HepG2 (cell line): ENCODE measurements around the gene CNDP1. TPM values are rescaled to one million over a fixed set of nuclear protein-coding genes. Genes with fewer than 3 reads are reported as not detected.

Source experiments
- BCLAF1 ChIP-seq: fragments of 450-650 bp; IDR thresholded peaks from 2 replicates; pipeline ENCODE4 v1.6.1; 2017; ENCODE audit warnings: mild to moderate bottlenecking
- CEBPB ChIP-seq: IDR thresholded peaks from 2 replicates; pipeline ENCODE4 v1.6.1; 2011; ENCODE audit warnings: low read depth, low read length, improper control_type of control experiment, borderline replicate concordance
- E2F5 ChIP-seq: sonication (generic); formaldehyde crosslinking; conservative IDR thresholded peaks from 2 replicates; pipeline ENCODE4 v1.4.0; 2020; ENCODE audit warnings: missing genetic modification reagents
- ELF1 ChIP-seq: sonication (generic); formaldehyde crosslinking; IDR thresholded peaks from 2 replicates; pipeline ENCODE4 v1.4.0; 2020; ENCODE audit warnings: missing genetic modification reagents
- FOSL1 ChIP-seq: sonication (generic); formaldehyde crosslinking; IDR thresholded peaks from 2 replicates; pipeline ENCODE4 v1.9.0; 2021; ENCODE audit warnings: missing genetic modification reagents, borderline replicate concordance
- HHEX ChIP-seq: IDR thresholded peaks from 2 replicates; pipeline ENCODE4 v1.6.1; 2016; ENCODE audit warnings: control low read depth
- POLR2AphosphoS5 ChIP-seq: IDR thresholded peaks from 2 replicates; pipeline ENCODE4 v1.6.1; 2012; ENCODE audit warnings: low read depth, low read length
- RNF219 ChIP-seq: sonication (generic); formaldehyde crosslinking; IDR thresholded peaks from 2 replicates; pipeline ENCODE4 v1.5.0; 2020; ENCODE audit warnings: mild to moderate bottlenecking, missing genetic modification reagents
- TBL1XR1 ChIP-seq: fragments of 150-350 bp; IDR thresholded peaks from 2 replicates; pipeline ENCODE4 v1.6.1; 2014; ENCODE audit warnings: borderline replicate concordance, low read length; ENCODE audit not compliant: partially characterized antibody
- TFAP4 ChIP-seq: sonication (generic); IDR thresholded peaks from 2 replicates; pipeline ENCODE4 v1.6.1; 2016; ENCODE audit warnings: low read depth, borderline replicate concordance
- THAP7 ChIP-seq: sonication (generic); formaldehyde crosslinking; IDR thresholded peaks from 2 replicates; pipeline ENCODE4 v1.8.1; 2023; ENCODE audit warnings: mild to moderate bottlenecking, missing genetic modification reagents
- U2AF2 ChIP-seq: fragments of 200-400 bp; formaldehyde crosslinking; IDR thresholded peaks from 2 replicates; pipeline ENCODE4 v1.6.1; 2017; ENCODE audit warnings: low read depth, mild to moderate bottlenecking, low read length
- ZNF263 ChIP-seq: sonication (generic); formaldehyde crosslinking; IDR thresholded peaks from 2 replicates; pipeline ENCODE4 v1.4.0; 2020; ENCODE audit warnings: missing genetic modification reagents
- ZNF276 ChIP-seq: sonication (generic); formaldehyde crosslinking; IDR thresholded peaks from 2 replicates; pipeline ENCODE4 v1.4.0; 2020; ENCODE audit warnings: mild to moderate bottlenecking, low read depth, missing genetic modification reagents
- ZNF598 ChIP-seq: sonication (generic); formaldehyde crosslinking; IDR thresholded peaks from 2 replicates; pipeline ENCODE4 v1.5.1; 2020; ENCODE audit warnings: mild to moderate bottlenecking, missing genetic modification reagents, borderline replicate concordance
- ZNF710 ChIP-seq: sonication (generic); formaldehyde crosslinking; IDR thresholded peaks from 2 replicates; pipeline ENCODE4 v1.5.0; 2020; ENCODE audit warnings: mild to moderate bottlenecking, missing genetic modification reagents, borderline replicate concordance
- polyA plus RNA-seq, 8 experiments: library from polyadenylated mRNA; depleted of rRNA in 3 of 8; stranded (reverse) in 7 of 8; unstranded in 1 of 8; fragments of >200 nt; fragmentation: Illumina TruSeq in 4 of 8; extraction: Trizol in 4 of 8; gene quantifications; 2 replicates each; pipeline versions ENCODE4 v1.2.1 to v1.2.3, GENCODE V29; 2011 to 2016; ENCODE audit warnings: low read depth in 4 of 8, missing spikeins in 1 of 8, mixed read lengths in 1 of 8; ENCODE audit not compliant: insufficient read depth in 1 of 8
- total RNA-seq, 5 experiments: library from RNA; depleted of rRNA; stranded (reverse); fragments of >200 nt; fragmentation: Illumina TruSeq; extraction: Trizol; gene quantifications; 2 replicates each; pipeline ENCODE4 v1.2.3, GENCODE V29; 2016; ENCODE audit warnings: low read depth in 1 of 5

The CNDP1 gene
- total and polyA plus RNA-seq, 2 of the 13 experiments (the other 11 are each of a cell fraction or from before 2014, with no cell fraction given) = 0.01 TPM; not detected in 1

GRCh38 chr18:74541703-74542555, 7.6 kb downstream of the CNDP1 start (continued):
- TF ChIP-seq U2AF2 (no peak), ZNF598 (CRISPR knock-in tag) (no peak), FOSL1 (CRISPR knock-in tag) (peak; percentile 72), ELF1 (CRISPR knock-in tag) (no peak; the same call in 1 of the 2 replicates), HHEX (CRISPR knock-in tag) (0 out of 2 replicates have a peak, but pooled peaks have one; percentile 40), ZNF263 (CRISPR knock-in tag) (peak; percentile 90), BCLAF1 (no peak), CEBPB (peak; percentile 95), TBL1XR1 (peak; percentile 83), POLR2AphosphoS5 (peak; percentile 74; the same call in 1 of the 2 replicates), ZNF710 (CRISPR knock-in tag) (peak; percentile 40; the same call in 1 of the 2 replicates), THAP7 (CRISPR knock-in tag) (no peak), ZNF276 (CRISPR knock-in tag) (peak; percentile 97), E2F5 (CRISPR knock-in tag) (no peak), RNF219 (CRISPR knock-in tag) (0 out of 2 replicates have a peak, but pooled peaks have one; percentile 34), TFAP4 (peak; percentile 50; the same call in 1 of the 2 replicates)
